ENCODE data around the gene ACACB.

GRCh38 chr12:109230193-109230592 lies 113.8 kb downstream of the ACACB start:
- no peak for TF ChIP-seq EZH2 (IDR thresholded peaks at IDR 0.05)
- no peak for TF ChIP-seq POLR2AphosphoS5 (IDR thresholded peaks at IDR 0.05; ENCODE audit: borderline replicate concordance, low read depth, low read length)
